SIG-M5 (cell line): ENCODE data around the gene NTRK3.
"Not testable (repeated sequence)": the region's sequence is repeated elsewhere in the genome, so short reads cannot be mapped to it uniquely, and the experiment has no call there.

Source experiments
- DNase-seq: peaks from one replicate; lab custom pipeline; 2025; lab: John Stamatoyannopoulos, UW

The NTRK3 gene

GRCh38 chr15:87877114-87877810 lies 379.3 kb downstream of the NTRK3 start:
- DNase-seq, result no peak

GRCh38 chr15:87874896-87875711 lies 381.4 kb downstream of the NTRK3 start:
- DNase-seq, result no peak

GRCh38 chr15:87873516-87873915 lies 383.0 kb downstream of the NTRK3 start:
- DNase-seq, result no peak

GRCh38 chr15:87871731-87872320 lies 384.7 kb downstream of the NTRK3 start:
- DNase-seq, result no peak

- no peak for DNase-seq
Measured at GRCh38 chr15:87871258-87871681, 385.3 kb downstream of the NTRK3 start.

- DNase-seq, result no peak
Measured at GRCh38 chr15:87866961-87867360, 389.6 kb downstream of the NTRK3 start.

GRCh38 chr15:87863152-87863551 lies 393.4 kb downstream of the NTRK3 start:
- no peak for DNase-seq

- DNase-seq, result no peak
Measured at GRCh38 chr15:87860743-87861142, 395.8 kb downstream of the NTRK3 start.

- DNase-seq, result no peak
Measured at GRCh38 chr15:87858651-87859050, 397.9 kb downstream of the NTRK3 start.

GRCh38 chr15:87851497-87851896 lies 405.0 kb downstream of the NTRK3 start:
- DNase-seq, result no peak

- DNase-seq, result no peak
Measured at GRCh38 chr15:87850916-87851315, 405.6 kb downstream of the NTRK3 start.

GRCh38 chr15:87849181-87849580 lies 407.4 kb downstream of the NTRK3 start:
- DNase-seq, result no peak

- no peak for DNase-seq
Measured at GRCh38 chr15:87848012-87848411, 408.5 kb downstream of the NTRK3 start.

- DNase-seq, result no peak
Measured at GRCh38 chr15:87846746-87847145, 409.8 kb downstream of the NTRK3 start.

- DNase-seq, result no peak
Measured at GRCh38 chr15:87843312-87843711, 413.2 kb downstream of the NTRK3 start.

- DNase-seq, result no peak
Measured at GRCh38 chr15:87841426-87841998, 415.0 kb downstream of the NTRK3 start.

GRCh38 chr15:87835830-87836229 lies 420.7 kb downstream of the NTRK3 start:
- DNase-seq, result not testable (repeated sequence)

- not testable (repeated sequence) for DNase-seq
Measured at GRCh38 chr15:87833333-87833732, 423.2 kb downstream of the NTRK3 start.

- DNase-seq, result no peak
Measured at GRCh38 chr15:87829332-87830050, 427.0 kb downstream of the NTRK3 start.

- no peak for DNase-seq
Measured at GRCh38 chr15:87828608-87829007, 427.9 kb downstream of the NTRK3 start.

GRCh38 chr15:87827131-87827530 lies 429.4 kb downstream of the NTRK3 start:
- DNase-seq, result no peak
